Activated naive CD8-positive, alpha-beta T cell treated with anti-CD3 and anti-CD28 coated beads, Interleukin-2, amount 50 U/mL, for 24 hours (primary cell): ENCODE results near the gene TMEM25.

ENCODE experiments used
- ATAC-seq: fragments of 150-1000 bp; cut with Tn5 transposase; one replicate; pipeline ENCODE4 v1.10.0; 2021
- DNase-seq: peaks from one replicate; pipeline ENCODE4 v3.0.0; 2021
- H3K27ac Mint-ChIP-seq: one replicate; pipeline ENCODE4 v1.8.0; 2021; ENCODE audit warnings: mild to moderate bottlenecking, mixed read lengths
- H3K27me3 Mint-ChIP-seq: one replicate; pipeline ENCODE4 v1.8.0; 2021; ENCODE audit warnings: mixed read lengths
- H3K36me3 Mint-ChIP-seq: one replicate; pipeline ENCODE4 v1.8.0; 2021; ENCODE audit warnings: low read depth, mixed read lengths
- H3K4me1 Mint-ChIP-seq: one replicate; pipeline ENCODE4 v1.8.0; 2021; ENCODE audit warnings: mixed read lengths
- H3K4me3 Mint-ChIP-seq: one replicate; pipeline ENCODE4 v1.8.0; 2021; ENCODE audit warnings: mild to moderate bottlenecking, moderate library complexity, mixed read lengths
- H3K9me3 Mint-ChIP-seq: one replicate; pipeline ENCODE4 v1.8.0; 2021; ENCODE audit warnings: mixed read lengths

Gene TMEM25

GRCh38 chr11:118524757-118525470 is 6.1 kb upstream of the TMEM25 start:
- Mint-ChIP-seq H3K4me3 (no peak overlapping the region), H3K27me3 (no peaks in the 10 kb centered on the region), H3K36me3 (peaks cover 17% of the 10 kb centered on the region), H3K4me1 (peaks cover 8% of the 10 kb centered on the region), H3K27ac (no peak overlapping the region), H3K9me3 (no peaks in the 10 kb centered on the region)
- DNase-seq (no peak), ATAC-seq (no peak)

DNA sequence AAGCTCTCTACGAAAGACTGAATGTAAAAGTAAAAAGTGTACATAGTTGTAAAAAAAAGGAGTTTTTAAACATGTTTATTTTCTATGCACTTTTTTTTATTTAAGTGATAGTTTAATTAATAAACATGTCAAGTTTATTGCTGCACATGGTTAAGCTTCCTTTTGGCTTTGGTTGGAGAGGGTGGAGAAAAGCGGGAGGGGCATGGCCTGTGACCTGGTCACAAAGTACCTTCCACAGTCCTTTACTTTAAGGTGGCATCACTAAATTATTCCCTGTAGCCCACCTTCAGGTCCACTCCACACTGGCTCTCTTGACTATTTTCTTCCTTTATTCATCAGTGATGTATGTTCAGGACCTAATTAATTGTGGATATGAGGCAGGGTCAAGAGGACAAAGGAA is 4.3 kb upstream of the TMEM25 start:
- H3K27ac Mint-ChIP-seq: no peak overlapping the region
- H3K36me3 Mint-ChIP-seq: peaks cover 9% of the 10 kb centered on the region
- H3K9me3 Mint-ChIP-seq: no peaks in the 10 kb centered on the region

DNA sequence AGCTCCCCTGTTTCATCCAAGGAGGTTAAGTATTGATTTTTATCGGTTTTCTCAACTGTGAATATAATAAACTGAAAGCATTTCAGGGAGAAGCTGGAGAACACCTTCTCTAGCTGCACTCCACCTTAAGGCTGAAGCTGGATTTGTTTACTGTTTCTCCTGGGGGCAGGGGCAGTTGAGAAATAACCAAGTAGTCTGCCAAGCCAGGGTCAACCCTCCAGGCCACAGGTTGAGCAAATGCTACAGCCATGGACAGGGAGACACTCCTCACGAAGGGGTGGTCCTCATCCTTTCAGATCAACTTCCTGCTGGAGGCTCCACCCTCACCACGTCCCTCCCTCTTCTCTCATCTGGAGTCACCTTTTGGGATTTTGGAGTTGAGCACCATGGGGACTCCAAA is 3.9 kb upstream of the TMEM25 start, which contains the start of gene TTC36:
TTC36 (plus strand) TSS at position 366 of the 400 bp plus-strand sequence; CDS start at position 387, 21 bp downstream.
- Mint-ChIP-seq H3K9me3 (no peaks in the 10 kb centered on the region), H3K27ac (no peak within 1 kb of the TSS), H3K4me1 (peaks cover 20% of the 10 kb centered on the region), H3K27me3 (no peaks in the 10 kb centered on the region), H3K36me3 (peaks cover 9% of the 10 kb centered on the region), H3K4me3 (no peak within 1 kb of the TSS)
- ATAC-seq (no peak), DNase-seq (no peak)

More for the DNA sequence above, 4.3 kb upstream of the TMEM25 start:
- H3K4me1 Mint-ChIP-seq: peaks cover 17% of the 10 kb centered on the region
- no peak overlapping the region for H3K4me3 Mint-ChIP-seq
- H3K27me3 Mint-ChIP-seq: no peaks in the 10 kb centered on the region
- DNase-seq (no peak), ATAC-seq (no peak)

GRCh38 chr11:118528511-118528910 is 2.5 kb upstream of the TMEM25 start:
- DNase-seq (no peak), ATAC-seq (no peak)
- Mint-ChIP-seq H3K27me3 (no peaks in the 10 kb centered on the region), H3K27ac (no peak overlapping the region), H3K36me3 (peaks cover 6% of the 10 kb centered on the region), H3K9me3 (no peaks in the 10 kb centered on the region), H3K4me3 (no peak overlapping the region), H3K4me1 (peaks cover 20% of the 10 kb centered on the region)

DNA sequence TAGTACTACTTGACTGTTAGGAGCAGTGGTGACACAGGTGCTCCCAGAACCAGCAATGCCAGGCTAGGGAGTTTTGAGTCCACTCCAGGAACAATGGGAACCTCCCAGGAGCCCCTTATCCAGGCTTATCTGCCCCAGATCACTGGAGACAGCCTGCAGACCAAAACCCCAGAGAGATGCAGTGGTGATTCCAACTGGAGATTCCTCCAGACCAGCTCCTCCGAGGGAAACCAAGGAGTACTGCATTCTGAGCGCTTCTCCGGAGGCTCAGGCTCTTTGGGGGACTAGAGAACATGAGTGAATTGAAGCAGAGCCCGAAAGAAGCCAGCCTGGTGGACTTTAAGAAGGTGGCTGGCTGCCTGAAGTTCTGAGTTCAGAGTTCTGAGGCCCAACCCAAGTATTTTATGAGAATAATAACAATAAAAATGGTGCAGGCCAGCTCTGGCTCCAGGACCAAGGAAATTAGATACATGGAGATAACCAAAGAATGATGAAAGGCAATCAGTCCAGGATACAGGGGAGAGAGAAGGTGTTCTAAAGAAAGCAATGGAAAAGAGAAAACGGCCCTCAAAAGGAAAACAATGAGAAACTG is 1.3 kb upstream of the TMEM25 start:
- Mint-ChIP-seq H3K27ac (peak overlapping the region; percentile 9), H3K4me3 (peak overlapping the region; percentile 89), H3K9me3 (no peaks in the 10 kb centered on the region), H3K27me3 (no peaks in the 10 kb centered on the region), H3K4me1 (peaks cover 20% of the 10 kb centered on the region), H3K36me3 (peaks cover 6% of the 10 kb centered on the region)
- ATAC-seq: no peak
- no peak for DNase-seq

DNA sequence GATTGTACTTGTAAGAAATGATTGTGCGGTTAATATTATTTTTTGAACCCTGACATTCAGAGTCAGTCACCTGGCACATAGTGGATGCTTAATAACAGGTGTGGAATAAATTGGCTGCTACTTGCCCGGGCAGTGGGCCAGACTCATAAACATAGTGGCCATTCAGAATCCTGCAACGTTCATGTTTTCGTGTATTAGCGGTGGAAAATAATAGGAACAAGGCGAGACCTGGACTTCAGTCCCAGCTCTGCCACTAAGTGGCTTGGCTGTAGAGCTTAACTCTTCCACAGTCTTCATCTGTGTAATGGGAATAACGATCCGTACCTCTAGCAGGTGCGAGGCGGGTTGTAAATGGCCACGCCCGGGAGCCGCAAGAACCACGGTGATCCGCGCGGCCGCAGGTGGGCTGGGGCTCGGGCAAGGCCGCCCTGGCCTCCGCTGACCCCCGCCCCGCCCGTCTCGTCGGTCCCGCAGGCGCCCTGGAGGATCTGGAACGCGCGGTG is 761 bp upstream of the TMEM25 start:
- Mint-ChIP-seq H3K4me1 (peaks cover 20% of the 10 kb centered on the region), H3K9me3 (no peaks in the 10 kb centered on the region), H3K36me3 (peaks cover 2% of the 10 kb centered on the region), H3K4me3 (peak overlapping the region; percentile 89), H3K27me3 (no peaks in the 10 kb centered on the region), H3K27ac (peak overlapping the region; percentile 43)
- DNase-seq: no peak
- no peak for ATAC-seq

GRCh38 chr11:118531597-118532084 is 649 bp downstream of the TMEM25 start:
- Mint-ChIP-seq H3K9me3 (no peaks in the 10 kb centered on the region), H3K4me3 (peak overlapping the region; percentile 89), H3K4me1 (peaks cover 20% of the 10 kb centered on the region), H3K27me3 (no peaks in the 10 kb centered on the region), H3K36me3 (peaks cover 2% of the 10 kb centered on the region), H3K27ac (peak overlapping the region; percentile 83)
- peak; percentile 16 for DNase-seq
- ATAC-seq: peak; percentile 9

GRCh38 chr11:118532091-118532490 is 1.1 kb downstream of the TMEM25 start:
- DNase-seq (no peak), ATAC-seq (no peak)
- peaks cover 20% of the 10 kb centered on the region for H3K4me1 Mint-ChIP-seq
- peaks cover 2% of the 10 kb centered on the region for H3K36me3 Mint-ChIP-seq
- no peaks in the 10 kb centered on the region for H3K9me3 Mint-ChIP-seq
- peak overlapping the region; percentile 89 for H3K4me3 Mint-ChIP-seq
- H3K27ac Mint-ChIP-seq: no peak overlapping the region
- H3K27me3 Mint-ChIP-seq: no peaks in the 10 kb centered on the region

DNA sequence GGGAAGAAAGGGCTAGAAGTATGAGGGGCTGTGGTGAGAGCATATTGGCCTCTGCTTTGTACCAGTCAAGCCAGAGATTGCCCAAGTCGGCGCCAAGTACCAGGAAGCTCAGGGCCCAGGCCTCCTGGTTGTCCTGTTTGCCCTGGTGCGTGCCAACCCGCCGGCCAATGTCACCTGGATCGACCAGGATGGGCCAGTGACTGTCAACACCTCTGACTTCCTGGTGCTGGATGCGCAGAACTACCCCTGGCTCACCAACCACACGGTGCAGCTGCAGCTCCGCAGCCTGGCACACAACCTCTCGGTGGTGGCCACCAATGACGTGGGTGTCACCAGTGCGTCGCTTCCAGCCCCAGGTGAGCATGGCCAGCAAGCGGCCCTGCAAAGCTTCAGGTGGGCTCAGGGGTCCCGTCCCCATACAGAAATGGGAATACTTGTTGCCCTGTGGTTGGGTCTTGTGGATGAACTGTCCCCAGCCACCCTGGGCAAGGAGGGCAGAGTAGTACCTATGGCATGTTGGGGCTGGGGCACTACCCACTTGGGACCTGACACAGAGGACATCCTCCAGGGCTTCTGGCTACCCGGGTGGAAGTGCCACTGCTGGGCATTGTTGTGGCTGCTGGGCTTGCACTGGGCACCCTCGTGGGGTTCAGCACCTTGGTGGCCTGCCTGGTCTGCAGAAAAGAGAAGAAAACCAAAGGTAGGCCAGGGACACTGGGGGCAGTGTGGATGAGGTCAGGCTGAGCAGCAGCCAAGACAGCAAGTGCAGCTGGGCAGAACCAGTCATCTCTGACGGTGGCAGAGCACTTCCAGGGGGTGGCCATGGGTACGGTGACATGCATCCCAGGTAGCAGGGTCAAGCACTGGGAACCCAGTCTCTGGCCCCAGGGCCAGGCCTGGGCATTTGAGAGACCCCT is 2.1 kb downstream of the TMEM25 start:
- Mint-ChIP-seq H3K36me3 (peaks cover 2% of the 10 kb centered on the region), H3K4me3 (no peak overlapping the region), H3K9me3 (no peaks in the 10 kb centered on the region), H3K27me3 (no peaks in the 10 kb centered on the region), H3K27ac (no peak overlapping the region), H3K4me1 (peaks cover 20% of the 10 kb centered on the region)
- ATAC-seq: no peak
- no peak for DNase-seq

- no peak for DNase-seq
- peaks cover 19% of the 10 kb centered on the region for H3K4me1 Mint-ChIP-seq
- peaks cover 2% of the 10 kb centered on the region for H3K36me3 Mint-ChIP-seq
- H3K27me3 Mint-ChIP-seq: no peaks in the 10 kb centered on the region
- no peak for ATAC-seq
- H3K27ac Mint-ChIP-seq: no peak overlapping the region
- no peak overlapping the region for H3K4me3 Mint-ChIP-seq
- no peaks in the 10 kb centered on the region for H3K9me3 Mint-ChIP-seq
These were observed 3.1 kb downstream of the TMEM25 start for GRCh38 chr11:118533769-118534729.

GRCh38 chr11:118535261-118535660 is 4.3 kb downstream of the TMEM25 start:
- no peaks in the 10 kb centered on the region for H3K36me3 Mint-ChIP-seq
- H3K4me1 Mint-ChIP-seq: peaks cover 8% of the 10 kb centered on the region
- H3K27me3 Mint-ChIP-seq: no peaks in the 10 kb centered on the region
- no peaks in the 10 kb centered on the region for H3K9me3 Mint-ChIP-seq
- no peak for ATAC-seq
- DNase-seq: no peak
- H3K4me3 Mint-ChIP-seq: no peak overlapping the region
- no peak overlapping the region for H3K27ac Mint-ChIP-seq

DNA sequence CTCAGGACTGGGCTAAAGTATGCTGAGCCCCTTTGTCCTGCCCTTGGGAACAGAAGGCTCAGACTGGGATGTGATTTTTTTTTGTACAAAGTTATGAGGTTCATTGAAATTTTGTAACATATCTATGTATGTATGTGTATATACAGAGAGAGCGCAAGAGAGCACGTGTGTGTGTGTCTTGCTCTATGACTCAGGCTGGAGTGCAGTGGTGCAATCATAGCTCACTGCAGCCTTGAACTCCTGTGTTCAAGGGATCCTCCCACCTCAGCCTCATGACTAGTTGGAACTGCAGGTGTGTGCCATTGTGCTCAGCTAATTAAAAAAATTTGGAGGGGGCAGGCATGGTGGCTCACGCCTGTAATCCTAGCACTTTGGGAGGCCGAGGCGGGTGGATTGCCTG is 5.7 kb downstream of the TMEM25 start:
- H3K4me1 Mint-ChIP-seq: peaks cover 2% of the 10 kb centered on the region
- H3K36me3 Mint-ChIP-seq: no peaks in the 10 kb centered on the region
- H3K27ac Mint-ChIP-seq: no peak overlapping the region
- no peak for ATAC-seq
- H3K4me3 Mint-ChIP-seq: no peak overlapping the region
- H3K27me3 Mint-ChIP-seq: no peaks in the 10 kb centered on the region
- no peaks in the 10 kb centered on the region for H3K9me3 Mint-ChIP-seq
- DNase-seq: no peak

- H3K27me3 Mint-ChIP-seq: no peaks in the 10 kb centered on the region
- ATAC-seq: no peak
- H3K27ac Mint-ChIP-seq: no peak overlapping the region
- H3K4me3 Mint-ChIP-seq: no peak overlapping the region
- H3K9me3 Mint-ChIP-seq: no peaks in the 10 kb centered on the region
- no peaks in the 10 kb centered on the region for H3K4me1 Mint-ChIP-seq
- DNase-seq: no peak
- H3K36me3 Mint-ChIP-seq: no peaks in the 10 kb centered on the region
These were observed 6.5 kb downstream of the TMEM25 start for GRCh38 chr11:118537409-118537980.
